Measurements from ENCODE around the gene CAT.

- TF ChIP-seq CTCF (IDR thresholded peaks at IDR 0.05; ENCODE audit: insufficient read depth, low read length) = no peak
- no peak for TF ChIP-seq GABPA (IDR thresholded peaks at IDR 0.05; ENCODE audit: low read depth)
- TF ChIP-seq POLR2AphosphoS5 (IDR thresholded peaks at IDR 0.05; ENCODE audit: low read depth) = no peak
- TF ChIP-seq SPI1 (IDR thresholded peaks at IDR 0.05; ENCODE audit: borderline replicate concordance, low read depth) = no peak
Observed at GRCh38 chr11:34454308-34455032, 15.7 kb downstream of the CAT start.
